Transverse colon (tissue), 4 donors: ENCODE results near the gene JAKMIP1. TPM values are rescaled to one million over a fixed set of nuclear protein-coding genes. Genes with fewer than 3 reads are reported as not detected.

ENCODE experiments used
- DNase-seq: peaks from one replicate; pipeline ENCODE4 v3.0.0-alpha.2; 2019
- H3K27ac ChIP-seq, 4 donors: fragments of 200-600 bp; sonication (generic); 2 replicates each; pipeline ENCODE4 v1.5.1; 2016 to 2018; ENCODE audit warnings: inconsistent platforms in 4 of 4
- H3K27me3 ChIP-seq: fragments of 200-600 bp; sonication (generic); 2 replicates; pipeline ENCODE4 v1.5.1; 2017; ENCODE audit warnings: inconsistent platforms
- H3K36me3 ChIP-seq, 4 donors: fragments of 200-600 bp; sonication (generic); 2 replicates each; pipeline ENCODE4 v1.5.1; 2017 to 2019; ENCODE audit warnings: inconsistent platforms in 4 of 4
- H3K4me1 ChIP-seq, 4 donors: fragments of 200-600 bp; sonication (generic); 2 replicates each; pipeline ENCODE4 v1.5.1; 2017 to 2020; ENCODE audit warnings: inconsistent platforms in 4 of 4
- H3K4me3 ChIP-seq, 4 donors: fragments of 200-600 bp; sonication (generic); 1 replicate in 1 of 4; 2 replicates in 3 of 4; pipeline versions ENCODE4 v1.5.1 to v1.6.1; 2017 to 2019; ENCODE audit warnings: inconsistent platforms in 4 of 4
- H3K9me3 ChIP-seq, 2 donors: fragments of 200-600 bp; sonication (generic); 2 replicates each; pipeline ENCODE4 v1.5.1; 2017 to 2019; ENCODE audit warnings: inconsistent platforms in 2 of 2
- EP300 ChIP-seq: sonication (generic); formaldehyde crosslinking; IDR thresholded peaks from one replicate; pipeline ENCODE4 v1.6.1; 2017; ENCODE audit warnings: antibody characterized with exemption, low read depth
- POLR2A ChIP-seq: fragments of 450-650 bp; IDR thresholded peaks from one replicate; pipeline ENCODE4 v1.6.1; 2016; ENCODE audit warnings: antibody characterized with exemption, mild to moderate bottlenecking, moderate library complexity
- POLR2AphosphoS5 ChIP-seq, 3 donors: sonication (generic); formaldehyde crosslinking; IDR thresholded peaks; one replicate each; pipeline ENCODE4 v1.6.1; 2016; ENCODE audit warnings: antibody characterized with exemption in 3 of 3
- WGBS, 2 donors: methylation state at CpG; one replicate each; pipeline ENCODE4 v1.1.5; 2018; ENCODE audit warnings: low coverage in 1 of 2; 5-methylcytosine and 5-hydroxymethylcytosine counted together
- in situ Hi-C, 4 donors: fragments of 200-750 bp; cut with MboI; loops; one replicate each; pipeline versions ENCODE4 v1.15.0 to v1.15.1; 2017; ENCODE audit warnings: low sequenced_read_pairs in 3 of 4, low pct_ligation_motif_present in 1 of 4, low pct_unique_long_range_greater_than_20kb in 1 of 4
- intact Hi-C: fragments of 100-400 bp; cut with DNase I; formaldehyde crosslinking; loops from one replicate; pipeline ENCODE4 v1.15.1; 2023; ENCODE audit warnings: low total_unique reads
- total RNA-seq, 4 donors: library from RNA; depleted of rRNA; stranded (reverse); fragments of >200 nt; gene quantifications; one replicate each; pipeline ENCODE4 v1.1.0, GENCODE V29; 2016
- TF ChIP-seq, protein P1 (sequence below), 5 experiments: fragments of 200-600 bp in 3 of 5; fragments of 450-650 bp in 2 of 5; sonication (generic) in 3 of 5; IDR thresholded peaks; 1 replicate in 2 of 5; 2 replicates in 3 of 5; pipeline ENCODE4 v1.5.1; 2016 to 2017; ENCODE audit warnings: antibody characterized with exemption in 5 of 5, inconsistent platforms in 3 of 5, mild to moderate bottlenecking in 2 of 5, moderate library complexity in 1 of 5

Gene JAKMIP1
- total RNA-seq, 4 donors from 2014 or later, result 1.2 to 1.7 TPM; not detected in 2

DNA sequence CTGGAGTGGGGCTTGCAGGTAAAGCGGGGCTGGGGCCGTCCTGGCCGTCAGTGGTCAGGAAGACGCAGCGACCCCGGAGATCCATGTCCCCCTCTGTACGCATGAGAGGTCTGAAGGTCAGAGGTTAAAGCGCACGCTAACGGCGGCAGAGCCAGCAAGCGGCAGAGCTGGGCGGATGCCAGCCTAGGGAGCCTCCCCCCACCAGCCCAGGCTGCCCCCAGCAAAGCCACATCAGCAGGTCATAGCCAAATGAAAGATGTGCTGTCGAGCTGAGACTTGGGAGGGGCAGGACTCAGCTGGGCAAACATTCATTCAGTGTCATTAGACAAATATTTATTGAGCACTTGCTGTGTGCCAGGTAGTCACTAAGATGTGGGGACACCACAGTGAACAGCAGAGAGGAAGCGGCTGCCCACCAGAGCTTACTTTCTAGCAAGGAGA lies 593 bp upstream of the JAKMIP1 start:
- H3K4me3 ChIP-seq, result peak overlapping the region; percentile 16 to 53 (median 41)
- H3K4me1 ChIP-seq, result peaks cover 0 to 16% (median 14%) of the 10 kb centered on the region in 4 donors
- WGBS, 2 donors, result 27 to 60% methylated on average over 1 to 15 of the region's 15 CpGs
- no peak for DNase-seq
- intact Hi-C loops (no loop called here), in situ Hi-C loops (no loop called here)
- peaks cover 54% of the 10 kb centered on the region for H3K27me3 ChIP-seq
- H3K36me3 ChIP-seq, result no peaks in the 10 kb centered on the region
- H3K27ac ChIP-seq, result no peak overlapping the region
- no peaks in the 10 kb centered on the region for H3K9me3 ChIP-seq
- TF ChIP-seq EP300, result no peak
- TF ChIP-seq POLR2AphosphoS5 (IDR thresholded peaks at IDR 0.05), result no peak
- TF ChIP-seq POLR2A, result no peak
- TF ChIP-seq, protein P1, sequence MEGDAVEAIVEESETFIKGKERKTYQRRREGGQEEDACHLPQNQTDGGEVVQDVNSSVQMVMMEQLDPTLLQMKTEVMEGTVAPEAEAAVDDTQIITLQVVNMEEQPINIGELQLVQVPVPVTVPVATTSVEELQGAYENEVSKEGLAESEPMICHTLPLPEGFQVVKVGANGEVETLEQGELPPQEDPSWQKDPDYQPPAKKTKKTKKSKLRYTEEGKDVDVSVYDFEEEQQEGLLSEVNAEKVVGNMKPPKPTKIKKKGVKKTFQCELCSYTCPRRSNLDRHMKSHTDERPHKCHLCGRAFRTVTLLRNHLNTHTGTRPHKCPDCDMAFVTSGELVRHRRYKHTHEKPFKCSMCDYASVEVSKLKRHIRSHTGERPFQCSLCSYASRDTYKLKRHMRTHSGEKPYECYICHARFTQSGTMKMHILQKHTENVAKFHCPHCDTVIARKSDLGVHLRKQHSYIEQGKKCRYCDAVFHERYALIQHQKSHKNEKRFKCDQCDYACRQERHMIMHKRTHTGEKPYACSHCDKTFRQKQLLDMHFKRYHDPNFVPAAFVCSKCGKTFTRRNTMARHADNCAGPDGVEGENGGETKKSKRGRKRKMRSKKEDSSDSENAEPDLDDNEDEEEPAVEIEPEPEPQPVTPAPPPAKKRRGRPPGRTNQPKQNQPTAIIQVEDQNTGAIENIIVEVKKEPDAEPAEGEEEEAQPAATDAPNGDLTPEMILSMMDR (IDR thresholded peaks at IDR 0.05), result no peak

DNA sequence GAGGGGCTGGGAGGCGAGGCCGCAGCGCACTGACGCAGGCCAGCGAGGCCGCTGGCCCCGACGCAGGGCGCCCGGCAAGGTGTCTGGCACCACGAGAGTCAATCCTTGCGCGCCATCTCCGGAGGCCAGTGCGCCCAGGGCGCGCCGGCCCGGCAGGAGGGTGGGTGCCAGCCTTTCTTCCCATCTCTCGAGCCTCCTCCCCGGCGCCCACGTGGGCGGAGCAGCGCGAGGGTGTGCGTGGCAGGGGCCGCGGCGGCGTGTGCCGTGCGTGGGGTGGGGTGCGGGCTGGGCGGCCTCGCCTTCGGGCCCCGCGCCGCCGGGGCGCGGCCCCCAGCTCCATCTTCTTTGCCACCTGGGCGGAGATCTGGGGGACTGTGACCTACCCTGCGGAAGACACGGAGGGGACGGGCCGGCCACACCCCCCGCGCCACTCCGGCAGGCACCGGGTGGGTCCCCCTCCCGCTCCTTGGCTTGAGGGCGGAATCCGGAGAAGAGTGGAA lies 877 bp downstream of the JAKMIP1 start:
- Histone ChIP-seq H3K4me1 (peaks cover 0 to 16% (median 14%) of the 10 kb centered on the region in 4 donors), H3K36me3 (no peaks in the 10 kb centered on the region), H3K27ac (no peak overlapping the region), H3K9me3 (no peaks in the 10 kb centered on the region), H3K4me3 (peak overlapping the region in 3 of 4 donors; percentile 34 to 53 (median 48)), H3K27me3 (peaks cover 60% of the 10 kb centered on the region)
- in situ Hi-C loops (no loop called here), intact Hi-C loops (no loop called here)
- no peak for DNase-seq
- no peak for TF ChIP-seq POLR2AphosphoS5 (IDR thresholded peaks at IDR 0.05)
- TF ChIP-seq EP300, result no peak
- no peak for TF ChIP-seq POLR2A
- TF ChIP-seq, protein P1 (IDR thresholded peaks at IDR 0.05), result no peak
- 0% methylated on average over 1 of the region's 55 CpGs; no CpG with 5 or more reads in 1 of the 2 donors for WGBS, 2 donors

DNA sequence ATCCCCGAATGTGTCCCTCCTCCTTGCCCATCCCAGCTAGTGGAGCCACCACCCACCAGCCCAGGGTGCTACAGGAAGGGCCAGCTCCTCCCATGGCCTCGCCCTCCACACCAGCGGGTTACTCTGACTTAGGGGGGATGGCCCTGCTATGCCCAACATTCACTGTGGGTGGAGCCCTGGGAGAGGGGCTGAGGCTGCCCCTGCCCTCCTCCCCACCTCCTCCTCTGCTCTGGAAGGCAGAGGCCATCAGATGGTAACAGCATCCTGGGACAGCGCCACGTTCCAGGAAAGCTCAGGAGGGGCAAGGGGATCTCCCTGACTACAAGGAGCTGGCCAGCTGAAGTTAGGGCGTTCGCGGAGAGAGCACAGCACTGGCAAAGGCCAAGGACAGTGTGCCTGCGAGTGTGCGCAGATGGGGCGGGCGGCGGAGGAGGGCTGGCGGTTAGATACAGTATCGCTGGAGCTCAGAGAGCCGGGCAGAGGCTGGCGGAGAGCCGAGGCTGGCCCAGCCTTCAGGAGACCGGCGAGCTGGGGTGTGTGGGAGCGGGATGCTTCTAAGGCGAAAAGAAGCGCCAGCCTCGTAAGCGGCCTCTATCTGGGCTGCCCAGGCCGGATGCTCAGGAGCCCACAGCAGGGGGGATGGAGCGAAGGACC lies 1.5 kb downstream of the JAKMIP1 start:
- in situ Hi-C loops, result no loop called here
- peak overlapping the region in 1 of 4 donors; percentile 30 for H3K27ac ChIP-seq
- TF ChIP-seq EP300, result no peak
- TF ChIP-seq POLR2A, result no peak
- no peak for TF ChIP-seq POLR2AphosphoS5 (IDR thresholded peaks at IDR 0.05)
- TF ChIP-seq, protein P1 (IDR thresholded peaks at IDR 0.05), result no peak
- H3K4me3 ChIP-seq, result peak overlapping the region in 2 of 4 donors; percentile 48 to 53
- peaks cover 0 to 16% (median 14%) of the 10 kb centered on the region in 4 donors for H3K4me1 ChIP-seq
- peaks cover 60% of the 10 kb centered on the region for H3K27me3 ChIP-seq
- intact Hi-C loops, result no loop called here
- 0 to 9% methylated on average over 4 to 26 of the region's 27 CpGs for WGBS, 2 donors
- H3K36me3 ChIP-seq, result no peaks in the 10 kb centered on the region
- DNase-seq, result no peak
- H3K9me3 ChIP-seq, result no peaks in the 10 kb centered on the region

DNA sequence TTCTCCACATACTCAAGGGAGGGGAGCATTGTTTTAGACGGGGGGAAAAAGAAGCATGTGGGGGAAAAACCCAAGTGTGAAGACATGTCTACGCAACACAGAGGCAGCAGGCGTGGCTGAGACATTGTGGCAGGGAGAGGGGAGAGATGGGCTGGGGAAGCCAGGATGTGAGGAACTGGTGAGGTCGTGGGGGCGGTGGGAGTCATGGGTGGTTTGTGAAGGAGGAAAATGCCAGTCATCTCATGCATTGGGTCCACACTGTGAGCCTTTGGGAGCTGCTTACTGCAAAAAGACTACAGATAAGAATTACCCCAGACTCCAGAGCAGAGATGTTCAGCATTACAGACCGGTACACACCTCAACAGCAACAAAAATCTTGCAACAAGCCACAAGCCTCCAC lies 2.1 kb downstream of the JAKMIP1 start:
- Histone ChIP-seq H3K27ac (no peak overlapping the region), H3K4me1 (peaks cover 0 to 16% (median 14%) of the 10 kb centered on the region in 4 donors), H3K36me3 (no peaks in the 10 kb centered on the region), H3K27me3 (peaks cover 60% of the 10 kb centered on the region), H3K9me3 (no peaks in the 10 kb centered on the region), H3K4me3 (no peak overlapping the region)
- 43 to 100% methylated on average over 1 to 6 of the region's 6 CpGs for WGBS, 2 donors
- TF ChIP-seq, protein P1 (IDR thresholded peaks at IDR 0.05), result no peak
- TF ChIP-seq EP300 (no peak), POLR2A (no peak), POLR2AphosphoS5 (IDR thresholded peaks at IDR 0.05) (no peak)
- DNase-seq, result no peak
- intact Hi-C loops (no loop called here), in situ Hi-C loops (no loop called here)
